ENCODE results near the gene NAT9.
A peak's percentile ranks its signal among the peaks of the same experiment; 100 is the strongest.

The NAT9 gene

DNA sequence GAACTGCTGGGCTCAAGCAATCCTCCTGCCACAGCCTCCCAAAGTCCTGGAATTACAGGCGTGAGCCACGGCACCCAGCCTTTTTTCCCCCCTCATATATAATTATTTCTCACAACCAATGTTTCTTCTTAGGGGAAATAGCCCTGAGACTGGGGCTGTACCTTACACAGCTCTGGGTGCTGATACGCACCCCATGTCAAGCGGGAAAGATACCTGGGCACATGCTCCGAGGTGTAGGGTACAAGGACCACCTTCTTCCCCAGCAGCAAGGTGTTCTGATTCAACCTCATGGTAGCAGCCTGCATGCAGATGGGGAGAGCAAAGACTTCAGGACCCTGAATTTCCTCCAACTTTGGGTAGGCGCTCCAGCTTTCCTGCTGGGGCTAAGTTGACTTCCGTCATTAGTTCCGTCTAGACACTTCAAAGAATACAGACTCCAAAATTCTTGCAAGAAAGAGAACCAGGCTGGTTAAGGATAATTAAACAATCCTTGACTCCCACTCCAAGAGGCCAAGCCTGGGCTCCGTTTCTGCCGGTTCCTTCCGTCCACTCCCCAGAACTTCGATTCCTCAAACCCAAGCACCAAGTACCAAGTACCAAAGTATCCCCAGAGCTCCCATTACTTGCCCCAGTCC lies 619 bp downstream of the NAT9 start:
- no peak overlapping the region for H2BK15ac ChIP-seq (replicated peaks; ENCODE audit: low read depth)
- DNase-seq = no peak
- no CpG with 5 or more reads among the region's 12 CpGs for WGBS (ENCODE audit: extremely low coverage, insufficient coverage, low lambda C conversion rate)
- peak overlapping the region; percentile 52 for H3K18ac ChIP-seq (ENCODE audit: low read length)
- H4K5ac ChIP-seq (ENCODE audit: low read length) = no peak overlapping the region
- H3K27me3 ChIP-seq (ENCODE audit: insufficient read depth, low read length, poor library complexity) = no peaks in the 10 kb centered on the region
- H3K36me3 ChIP-seq (ENCODE audit: control insufficient read depth, insufficient read depth, low read length) = peaks cover 1% of the 10 kb centered on the region
- H3K79me2 ChIP-seq (ENCODE audit: control insufficient read depth, insufficient read depth, low read length) = peaks cover 13% of the 10 kb centered on the region
- peak overlapping the region; percentile 87 for H3K27ac ChIP-seq (ENCODE audit: low read depth, low read length)
- peak overlapping the region; percentile 83 for H3K4me3 ChIP-seq (ENCODE audit: low read length)
- peaks cover 3% of the 10 kb centered on the region for H3K4me1 ChIP-seq (ENCODE audit: control insufficient read depth, low read depth, low read length)
- H2AK5ac ChIP-seq (ENCODE audit: low read length) = no peak overlapping the region
- peak overlapping the region; percentile 91 for H3K56ac ChIP-seq (ENCODE audit: low read length)
- peak overlapping the region; percentile 93 for H3K9ac ChIP-seq (ENCODE audit: low read length)
- H2BK120ac ChIP-seq (ENCODE audit: low read depth, low read length) = no peak overlapping the region
- H3K23ac ChIP-seq (ENCODE audit: low read length) = no peak overlapping the region
- H2BK5ac ChIP-seq (ENCODE audit: low read length) = peak overlapping the region; percentile 31
- no peak overlapping the region for H3K4ac ChIP-seq (ENCODE audit: low read depth, low read length)
- H3K4me2 ChIP-seq (ENCODE audit: low read length) = peak overlapping the region; percentile 63
- no peak overlapping the region for H4K8ac ChIP-seq (ENCODE audit: low read depth, low read length)
- peaks cover 20% of the 10 kb centered on the region for H3K79me1 ChIP-seq (ENCODE audit: low read length)

DNA sequence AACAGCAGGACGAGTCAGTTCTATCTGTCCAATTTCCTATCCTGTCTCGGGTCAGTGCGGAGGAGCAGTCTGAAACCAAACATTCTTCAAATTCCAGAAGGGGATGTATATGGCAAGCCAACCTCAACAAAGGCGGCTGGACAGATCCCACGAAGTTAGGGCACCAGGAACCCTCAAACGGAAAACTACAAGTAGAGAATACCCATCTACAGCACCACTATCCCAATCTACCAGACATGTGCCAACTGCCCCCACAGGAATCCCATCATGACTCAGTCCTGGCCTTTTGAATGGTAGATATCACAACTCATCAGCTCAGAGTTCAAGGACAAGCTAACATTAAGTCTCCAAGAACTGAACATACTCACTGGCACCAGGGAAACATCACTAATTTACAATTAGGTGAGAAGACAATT lies 2.3 kb downstream of the NAT9 start:
- H3K18ac ChIP-seq (ENCODE audit: low read length) = no peak overlapping the region
- no peak for DNase-seq
- no peak overlapping the region for H3K56ac ChIP-seq (ENCODE audit: low read length)
- H3K4ac ChIP-seq (ENCODE audit: low read depth, low read length) = no peak overlapping the region
- no peak overlapping the region for H3K23ac ChIP-seq (ENCODE audit: low read length)
- H3K9ac ChIP-seq (ENCODE audit: low read length) = no peak overlapping the region
- H4K5ac ChIP-seq (ENCODE audit: low read length) = no peak overlapping the region
- no CpG with 5 or more reads among the region's 6 CpGs for WGBS (ENCODE audit: extremely low coverage, insufficient coverage, low lambda C conversion rate)
- H3K4me3 ChIP-seq (ENCODE audit: low read length) = no peak overlapping the region
- H3K4me2 ChIP-seq (ENCODE audit: low read length) = no peak overlapping the region
- H2BK5ac ChIP-seq (ENCODE audit: low read length) = no peak overlapping the region
- no peaks in the 10 kb centered on the region for H3K27me3 ChIP-seq (ENCODE audit: insufficient read depth, low read length, poor library complexity)
- no peak overlapping the region for H2BK15ac ChIP-seq (replicated peaks; ENCODE audit: low read depth)
- no peak overlapping the region for H2BK120ac ChIP-seq (ENCODE audit: low read depth, low read length)
- H3K4me1 ChIP-seq (ENCODE audit: control insufficient read depth, low read depth, low read length) = peaks cover 3% of the 10 kb centered on the region
- peaks cover 13% of the 10 kb centered on the region for H3K79me2 ChIP-seq (ENCODE audit: control insufficient read depth, insufficient read depth, low read length)
- H2AK5ac ChIP-seq (ENCODE audit: low read length) = no peak overlapping the region
- peaks cover 5% of the 10 kb centered on the region for H3K36me3 ChIP-seq (ENCODE audit: control insufficient read depth, insufficient read depth, low read length)
- peaks cover 20% of the 10 kb centered on the region for H3K79me1 ChIP-seq (ENCODE audit: low read length)
- H4K8ac ChIP-seq (ENCODE audit: low read depth, low read length) = no peak overlapping the region
- H3K27ac ChIP-seq (ENCODE audit: low read depth, low read length) = no peak overlapping the region

DNA sequence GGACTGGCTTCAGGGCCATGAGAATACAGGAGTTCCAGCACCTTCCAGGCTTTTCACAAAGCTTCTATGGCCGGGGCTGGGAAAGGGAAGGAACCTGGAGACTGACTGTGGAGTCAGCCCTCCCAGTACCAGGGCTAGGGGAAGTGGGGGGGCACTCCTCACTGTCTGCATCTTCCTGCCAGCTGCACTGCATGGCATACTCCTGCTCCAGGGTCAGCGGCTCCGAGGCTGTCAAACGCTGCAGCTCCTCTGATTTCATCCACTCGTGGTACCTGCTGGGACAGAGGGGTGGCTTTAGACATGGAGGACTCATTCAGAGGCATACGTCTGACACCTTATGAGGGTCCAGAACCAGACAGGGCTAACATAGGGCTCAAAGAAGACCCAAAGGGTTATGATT lies 2.7 kb downstream of the NAT9 start:
- H3K36me3 ChIP-seq (ENCODE audit: control insufficient read depth, insufficient read depth, low read length) = peaks cover 5% of the 10 kb centered on the region
- H3K27ac ChIP-seq (ENCODE audit: low read depth, low read length) = no peak overlapping the region
- H3K23ac ChIP-seq (ENCODE audit: low read length) = no peak overlapping the region
- H3K79me2 ChIP-seq (ENCODE audit: control insufficient read depth, insufficient read depth, low read length) = peaks cover 13% of the 10 kb centered on the region
- H3K18ac ChIP-seq (ENCODE audit: low read length) = no peak overlapping the region
- H3K4me3 ChIP-seq (ENCODE audit: low read length) = no peak overlapping the region
- no peak overlapping the region for H3K4me2 ChIP-seq (ENCODE audit: low read length)
- H4K5ac ChIP-seq (ENCODE audit: low read length) = no peak overlapping the region
- H3K4ac ChIP-seq (ENCODE audit: low read depth, low read length) = no peak overlapping the region
- no peak overlapping the region for H2BK120ac ChIP-seq (ENCODE audit: low read depth, low read length)
- no peak overlapping the region for H2BK15ac ChIP-seq (replicated peaks; ENCODE audit: low read depth)
- H3K9ac ChIP-seq (ENCODE audit: low read length) = no peak overlapping the region
- no peak overlapping the region for H4K8ac ChIP-seq (ENCODE audit: low read depth, low read length)
- WGBS (ENCODE audit: extremely low coverage, insufficient coverage, low lambda C conversion rate) = no CpG with 5 or more reads among the region's 6 CpGs
- peaks cover 3% of the 10 kb centered on the region for H3K4me1 ChIP-seq (ENCODE audit: control insufficient read depth, low read depth, low read length)
- peaks cover 20% of the 10 kb centered on the region for H3K79me1 ChIP-seq (ENCODE audit: low read length)
- no peak overlapping the region for H3K56ac ChIP-seq (ENCODE audit: low read length)
- no peak for DNase-seq
- no peak overlapping the region for H2BK5ac ChIP-seq (ENCODE audit: low read length)
- no peaks in the 10 kb centered on the region for H3K27me3 ChIP-seq (ENCODE audit: insufficient read depth, low read length, poor library complexity)
- no peak overlapping the region for H2AK5ac ChIP-seq (ENCODE audit: low read length)

DNA sequence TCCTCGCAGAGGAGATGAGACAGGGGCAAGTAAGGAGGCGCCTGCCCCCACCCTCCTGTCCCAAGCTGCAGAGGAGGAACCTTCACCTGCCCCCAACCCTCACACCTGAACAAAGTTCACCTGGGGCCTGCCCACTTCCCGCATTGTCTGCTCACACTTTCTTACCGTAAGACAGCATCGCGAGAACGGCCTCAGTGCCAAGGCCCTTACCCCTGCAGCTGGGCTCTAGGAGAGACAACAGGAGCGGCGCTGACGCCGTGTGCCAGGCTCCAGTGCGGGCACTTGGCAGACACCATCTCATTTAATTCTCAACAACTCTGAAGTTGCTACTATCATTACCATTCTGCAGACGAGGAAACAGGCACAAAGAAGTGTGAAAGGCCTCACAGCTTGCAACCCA lies 4.1 kb downstream of the NAT9 start:
- H2BK15ac ChIP-seq (replicated peaks; ENCODE audit: low read depth) = no peak overlapping the region
- no peaks in the 10 kb centered on the region for H3K27me3 ChIP-seq (ENCODE audit: insufficient read depth, low read length, poor library complexity)
- H2BK5ac ChIP-seq (ENCODE audit: low read length) = no peak overlapping the region
- H2AK5ac ChIP-seq (ENCODE audit: low read length) = no peak overlapping the region
- no peak overlapping the region for H3K4ac ChIP-seq (ENCODE audit: low read depth, low read length)
- no peak overlapping the region for H3K27ac ChIP-seq (ENCODE audit: low read depth, low read length)
- peaks cover 12% of the 10 kb centered on the region for H3K79me1 ChIP-seq (ENCODE audit: low read length)
- peaks cover 5% of the 10 kb centered on the region for H3K36me3 ChIP-seq (ENCODE audit: control insufficient read depth, insufficient read depth, low read length)
- no peak overlapping the region for H3K18ac ChIP-seq (ENCODE audit: low read length)
- no peak for DNase-seq
- peaks cover 9% of the 10 kb centered on the region for H3K79me2 ChIP-seq (ENCODE audit: control insufficient read depth, insufficient read depth, low read length)
- no peak overlapping the region for H2BK120ac ChIP-seq (ENCODE audit: low read depth, low read length)
- H3K4me2 ChIP-seq (ENCODE audit: low read length) = no peak overlapping the region
- H3K23ac ChIP-seq (ENCODE audit: low read length) = no peak overlapping the region
- no CpG with 5 or more reads among the region's 13 CpGs for WGBS (ENCODE audit: extremely low coverage, insufficient coverage, low lambda C conversion rate)
- no peak overlapping the region for H3K56ac ChIP-seq (ENCODE audit: low read length)
- no peak overlapping the region for H4K5ac ChIP-seq (ENCODE audit: low read length)
- no peak overlapping the region for H3K9ac ChIP-seq (ENCODE audit: low read length)
- no peak overlapping the region for H3K4me3 ChIP-seq (ENCODE audit: low read length)
- H4K8ac ChIP-seq (ENCODE audit: low read depth, low read length) = no peak overlapping the region
- peaks cover 3% of the 10 kb centered on the region for H3K4me1 ChIP-seq (ENCODE audit: control insufficient read depth, low read depth, low read length)

- peaks cover 3% of the 10 kb centered on the region for H3K4me1 ChIP-seq (ENCODE audit: control insufficient read depth, low read depth, low read length)
- no peak overlapping the region for H2BK15ac ChIP-seq (replicated peaks; ENCODE audit: low read depth)
- no peak for DNase-seq
- H3K4me3 ChIP-seq (ENCODE audit: low read length) = no peak overlapping the region
- peaks cover 7% of the 10 kb centered on the region for H3K36me3 ChIP-seq (ENCODE audit: control insufficient read depth, insufficient read depth, low read length)
- no peak overlapping the region for H2AK5ac ChIP-seq (ENCODE audit: low read length)
- H2BK120ac ChIP-seq (ENCODE audit: low read depth, low read length) = no peak overlapping the region
- no peak overlapping the region for H3K18ac ChIP-seq (ENCODE audit: low read length)
- WGBS (ENCODE audit: extremely low coverage, insufficient coverage, low lambda C conversion rate) = no CpG with 5 or more reads among the region's 9 CpGs
- no peak overlapping the region for H2BK5ac ChIP-seq (ENCODE audit: low read length)
- H3K9ac ChIP-seq (ENCODE audit: low read length) = no peak overlapping the region
- no peak overlapping the region for H3K4ac ChIP-seq (ENCODE audit: low read depth, low read length)
- peaks cover 6% of the 10 kb centered on the region for H3K79me2 ChIP-seq (ENCODE audit: control insufficient read depth, insufficient read depth, low read length)
- H3K79me1 ChIP-seq (ENCODE audit: low read length) = peaks cover 8% of the 10 kb centered on the region
- no peak overlapping the region for H3K56ac ChIP-seq (ENCODE audit: low read length)
- no peak overlapping the region for H3K23ac ChIP-seq (ENCODE audit: low read length)
- no peak overlapping the region for H3K4me2 ChIP-seq (ENCODE audit: low read length)
- no peak overlapping the region for H4K8ac ChIP-seq (ENCODE audit: low read depth, low read length)
- H4K5ac ChIP-seq (ENCODE audit: low read length) = no peak overlapping the region
- no peak overlapping the region for H3K27ac ChIP-seq (ENCODE audit: low read depth, low read length)
- H3K27me3 ChIP-seq (ENCODE audit: insufficient read depth, low read length, poor library complexity) = no peaks in the 10 kb centered on the region
These were observed 4.7 kb downstream of the NAT9 start for GRCh38 chr17:74771319-74771914.
